Right renal pelvis (tissue), 4 donors: ENCODE measurements around the gene CDC42BPG. TPM values are rescaled to one million over a fixed set of nuclear protein-coding genes. Genes with fewer than 3 reads are reported as not detected.

Experiments used
- DNase-seq, 4 donors: peaks; one replicate each; pipeline ENCODE4 v3.0.0-alpha.2; 2013; ENCODE audit warnings: low read depth in 4 of 4, low spot score in 3 of 4, missing footprints in 1 of 4
- polyA plus RNA-seq, 4 donors: library from polyadenylated mRNA; unstranded; fragments of 120-200 nt; gene quantifications; one replicate each; pipeline ENCODE4 v1.2.1, GENCODE V29; 2013; ENCODE audit not compliant: insufficient read length in 4 of 4

CDC42BPG gene
- polyA plus RNA-seq, 4 donors: 4.4 to 7.1 (median 5.4) TPM

DNA sequence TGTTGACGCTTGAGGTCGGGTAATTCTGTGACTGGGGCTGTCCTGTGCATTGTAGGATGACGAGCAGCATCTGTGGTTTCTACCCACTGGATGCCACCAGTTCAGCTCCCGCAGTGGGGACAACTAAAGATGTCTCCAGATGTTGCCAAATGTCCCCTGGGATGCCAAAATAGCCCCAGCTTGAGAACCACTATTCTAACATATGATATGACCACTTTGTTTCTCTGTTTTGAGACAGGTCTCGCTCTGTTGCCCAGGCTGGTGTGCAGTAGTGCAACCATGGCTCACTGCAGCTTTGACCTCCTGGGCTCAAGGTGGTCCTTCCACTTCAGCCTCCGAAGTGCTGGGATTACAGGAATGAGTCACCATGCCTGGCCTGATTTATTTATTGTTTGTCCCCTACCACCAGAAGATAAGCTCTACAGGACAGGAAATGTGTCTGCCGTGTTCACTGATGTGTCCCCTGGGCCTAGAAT is 29.7 kb downstream of the CDC42BPG start:
- no peak for DNase-seq

DNA sequence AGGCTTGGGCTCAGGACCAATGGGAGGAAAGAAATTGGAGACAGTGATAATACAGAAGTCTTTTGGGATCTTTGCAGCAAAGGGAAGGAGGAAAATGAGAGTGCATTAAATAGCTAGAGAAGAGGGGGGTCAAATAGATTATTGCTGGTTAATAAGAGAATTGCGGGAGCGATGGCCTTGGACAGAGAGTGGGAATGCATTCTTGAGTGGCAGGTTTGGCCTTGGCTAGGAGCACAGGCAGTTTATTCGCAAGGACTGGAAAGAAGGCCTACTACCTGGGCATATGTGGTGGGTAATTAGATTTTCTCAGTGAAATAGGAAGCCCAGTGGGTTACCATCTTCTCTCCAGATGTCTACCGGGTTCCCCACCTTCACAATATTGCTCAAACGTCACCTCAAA is 30.6 kb downstream of the CDC42BPG start:
- no peak for DNase-seq

DNA sequence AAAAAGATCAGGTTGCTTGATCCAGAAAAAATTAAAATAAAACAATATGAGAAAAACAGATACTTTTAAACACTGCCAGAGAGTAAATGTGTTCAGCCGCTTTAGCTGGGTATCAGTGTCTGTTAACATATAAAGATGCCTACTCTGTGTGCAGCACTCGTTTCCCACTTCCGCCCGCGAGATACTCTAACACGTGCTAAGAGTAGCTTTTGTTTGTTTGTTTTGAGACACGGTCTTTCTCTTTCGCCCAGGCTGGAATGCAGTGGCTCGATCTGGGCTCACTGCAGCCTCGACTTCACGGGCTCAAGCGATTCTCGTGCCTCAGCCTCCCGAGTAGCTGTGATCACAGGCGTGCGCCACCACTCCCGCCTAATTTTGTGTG is 33.6 kb downstream of the CDC42BPG start:
- DNase-seq: no peak

DNA sequence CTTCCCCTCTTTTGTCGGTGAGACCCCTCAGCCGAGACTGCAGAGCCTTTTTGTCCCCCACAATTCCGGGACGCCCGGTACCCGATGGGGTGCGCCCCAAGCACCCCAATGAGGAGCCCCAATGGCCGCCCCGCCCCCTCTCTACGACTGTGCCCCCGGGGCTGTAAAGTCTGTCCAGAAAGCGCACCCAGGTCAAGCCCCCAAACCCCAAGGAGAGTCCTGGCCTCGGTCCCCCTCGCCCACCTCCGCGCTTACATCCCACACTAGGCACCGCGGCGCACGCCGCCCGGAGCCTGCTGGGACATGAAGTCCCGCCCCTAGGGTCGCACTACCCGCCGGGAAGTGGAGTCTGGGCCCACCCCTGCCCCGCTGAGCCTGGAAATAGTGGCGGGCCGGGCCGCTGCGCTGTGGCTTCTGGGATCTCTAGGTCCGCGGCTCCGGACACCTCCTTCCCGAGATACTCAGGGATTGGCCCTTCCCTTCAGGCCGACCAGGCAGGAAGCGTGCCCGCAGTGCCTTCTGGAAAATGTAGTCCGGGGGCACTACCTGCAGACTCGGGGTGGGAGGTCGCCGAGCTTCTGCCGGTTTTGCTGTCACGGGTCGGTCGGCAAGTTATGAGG is 34.1 kb downstream of the CDC42BPG start, which contains the start of gene MEN1:
Gene MEN1, minus strand, starts transcription at position 281 of the 620 bp plus-strand sequence. CDS start 442 bp downstream, outside the sequence.
- DNase-seq: peak; percentile 87 to 94 (median 93)

DNA sequence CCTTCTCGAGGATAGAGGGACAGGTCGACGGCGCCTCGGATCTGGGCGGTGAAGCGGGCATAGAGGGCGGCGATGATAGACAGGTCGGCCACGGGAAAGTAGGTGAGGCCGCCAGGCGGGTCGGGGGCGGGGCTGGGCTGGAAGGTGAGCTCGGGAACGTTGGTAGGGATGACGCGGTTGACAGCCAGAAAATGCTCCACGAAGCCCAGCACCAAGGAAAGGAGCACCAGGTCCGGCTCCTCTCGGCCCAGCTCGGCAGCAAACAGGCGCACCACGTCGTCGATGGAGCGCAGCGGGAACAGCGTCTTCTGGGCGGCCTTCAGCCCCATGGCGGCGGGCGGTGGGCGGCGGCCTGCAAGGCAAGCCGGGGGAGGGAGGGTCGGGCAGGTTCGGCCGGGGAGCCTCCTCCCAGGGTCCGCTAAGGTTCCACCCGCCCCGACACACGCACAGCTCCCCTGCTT is 34.6 kb downstream of the CDC42BPG start:
- DNase-seq: no peak

DNA sequence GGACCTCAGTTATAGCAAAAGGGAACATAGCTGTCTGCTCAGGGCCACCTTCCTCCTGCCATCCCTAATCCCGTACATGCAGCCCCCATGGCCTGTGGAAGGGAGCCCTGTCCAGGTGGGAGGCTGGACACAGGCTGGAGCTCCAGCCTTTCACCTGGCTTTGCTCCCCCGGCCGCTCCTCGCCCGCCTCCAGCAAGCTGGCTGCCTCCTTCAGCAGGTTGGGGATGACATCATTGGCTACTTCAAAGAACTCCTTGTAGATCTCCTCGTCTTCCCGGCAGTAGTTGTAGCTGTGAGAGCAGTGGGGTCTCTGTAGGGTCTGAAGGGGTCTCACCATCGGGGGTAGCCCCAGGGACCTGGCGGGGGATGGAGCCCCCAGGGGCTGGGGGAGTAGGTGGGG is 39.0 kb downstream of the CDC42BPG start:
- no peak for DNase-seq

DNA sequence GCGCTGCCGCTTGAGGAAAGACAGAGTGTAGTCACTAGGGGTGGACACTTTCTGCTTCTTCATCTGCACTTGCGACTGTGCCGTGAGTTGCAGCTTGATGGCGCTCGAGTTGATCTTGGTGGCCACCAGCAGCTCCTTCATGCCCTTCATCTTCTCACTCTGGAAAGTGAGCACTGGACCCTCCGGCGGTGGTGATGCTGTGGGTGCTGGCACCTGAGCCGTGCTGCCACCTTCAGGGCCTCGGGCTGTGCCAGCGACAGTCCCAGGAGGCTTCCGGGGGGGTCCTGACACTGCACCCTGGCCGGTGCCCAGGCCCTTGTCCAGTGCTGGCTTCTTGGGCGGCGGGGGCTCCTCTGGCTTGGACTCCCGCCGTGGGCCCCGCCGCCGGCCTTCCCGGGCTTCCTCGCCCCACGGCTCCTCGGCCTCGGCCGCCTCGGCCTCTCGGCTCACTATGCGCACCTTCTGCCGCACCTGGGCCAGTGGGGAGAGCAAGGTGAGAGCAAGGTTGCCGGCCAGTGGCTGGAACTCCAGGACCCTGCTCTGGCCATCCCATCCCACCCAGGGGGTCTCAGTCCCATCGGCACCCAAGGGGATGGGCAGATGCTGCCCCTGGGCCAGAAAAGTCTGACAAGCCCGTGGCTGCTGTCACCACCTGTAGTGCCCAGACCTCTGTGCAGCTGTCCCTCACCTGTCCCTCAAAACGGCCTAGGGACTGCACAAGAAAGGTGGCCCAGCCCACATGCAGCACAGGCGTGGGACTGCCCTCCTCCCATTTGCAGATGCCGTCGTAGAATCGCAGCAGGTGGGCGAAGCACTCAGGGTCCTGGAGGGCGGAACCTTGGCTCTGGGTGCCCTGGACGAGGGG is 39.9 kb downstream of the CDC42BPG start:
- DNase-seq: no peak

DNA sequence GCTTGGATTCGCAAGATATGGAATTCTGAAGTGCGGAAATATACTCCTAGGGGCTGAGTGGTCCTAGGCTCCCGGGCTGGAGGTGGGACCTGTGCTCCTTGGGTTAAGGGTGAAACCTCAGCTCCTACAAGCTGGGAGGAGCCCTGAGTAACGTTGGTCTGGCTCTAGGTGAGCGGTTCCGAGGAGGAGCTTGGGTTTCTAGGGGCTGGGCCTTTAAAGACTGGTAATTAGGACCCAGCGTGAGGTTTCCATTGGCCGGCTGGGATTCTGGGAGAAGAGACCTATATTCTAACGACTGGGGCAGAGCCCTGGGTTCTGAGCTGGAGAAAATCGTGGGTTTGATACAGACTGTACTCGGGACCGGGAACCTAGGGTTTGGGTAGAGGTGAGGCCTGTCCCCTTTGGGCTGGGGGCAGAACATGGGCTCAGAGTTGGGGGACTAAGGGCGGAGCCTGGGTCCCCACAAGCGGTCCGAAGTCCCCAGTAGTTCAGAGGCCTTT is 40.6 kb downstream of the CDC42BPG start:
- DNase-seq: no peak

DNA sequence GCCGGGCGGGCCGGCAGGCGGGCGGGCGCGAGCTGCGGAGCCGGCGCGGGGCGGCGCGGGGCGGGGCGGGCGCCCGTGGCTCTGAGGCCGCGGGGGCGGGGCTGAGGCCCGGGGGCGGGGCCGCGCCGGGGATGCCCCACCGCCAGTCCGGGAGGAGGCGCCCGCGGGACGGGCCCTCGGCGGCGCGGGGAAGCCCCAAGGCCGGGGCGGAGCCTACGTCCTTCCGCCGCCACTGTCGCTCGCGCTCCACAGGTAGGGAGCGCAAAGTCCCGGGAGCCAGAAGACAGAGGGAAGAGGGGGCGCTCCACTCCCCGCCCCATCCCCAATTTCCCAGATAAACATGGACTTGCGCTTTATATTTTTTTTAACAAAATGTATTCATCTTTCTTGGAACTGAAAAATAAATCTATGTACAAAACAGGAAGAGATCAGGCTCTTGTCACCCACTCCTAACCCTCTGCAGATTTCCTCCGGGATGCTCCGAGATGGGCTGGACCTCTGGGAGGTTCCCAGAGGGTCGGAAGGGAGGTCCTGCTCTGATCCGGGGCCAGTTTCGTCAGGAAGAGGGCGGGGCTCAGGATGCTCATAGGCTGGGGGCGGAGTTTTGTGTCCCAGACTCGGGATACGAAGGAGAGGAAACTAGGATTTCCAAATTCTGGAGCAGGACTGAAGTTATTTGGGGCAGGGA is 41.2 kb downstream of the CDC42BPG start, which contains the start of gene MAP4K2:
Gene MAP4K2, minus strand, starts transcription at position 57 of the 688 bp plus-strand sequence. CDS start 65 bp downstream, outside the sequence.
- DNase-seq: peak; percentile 66 to 76 (median 73)

DNA sequence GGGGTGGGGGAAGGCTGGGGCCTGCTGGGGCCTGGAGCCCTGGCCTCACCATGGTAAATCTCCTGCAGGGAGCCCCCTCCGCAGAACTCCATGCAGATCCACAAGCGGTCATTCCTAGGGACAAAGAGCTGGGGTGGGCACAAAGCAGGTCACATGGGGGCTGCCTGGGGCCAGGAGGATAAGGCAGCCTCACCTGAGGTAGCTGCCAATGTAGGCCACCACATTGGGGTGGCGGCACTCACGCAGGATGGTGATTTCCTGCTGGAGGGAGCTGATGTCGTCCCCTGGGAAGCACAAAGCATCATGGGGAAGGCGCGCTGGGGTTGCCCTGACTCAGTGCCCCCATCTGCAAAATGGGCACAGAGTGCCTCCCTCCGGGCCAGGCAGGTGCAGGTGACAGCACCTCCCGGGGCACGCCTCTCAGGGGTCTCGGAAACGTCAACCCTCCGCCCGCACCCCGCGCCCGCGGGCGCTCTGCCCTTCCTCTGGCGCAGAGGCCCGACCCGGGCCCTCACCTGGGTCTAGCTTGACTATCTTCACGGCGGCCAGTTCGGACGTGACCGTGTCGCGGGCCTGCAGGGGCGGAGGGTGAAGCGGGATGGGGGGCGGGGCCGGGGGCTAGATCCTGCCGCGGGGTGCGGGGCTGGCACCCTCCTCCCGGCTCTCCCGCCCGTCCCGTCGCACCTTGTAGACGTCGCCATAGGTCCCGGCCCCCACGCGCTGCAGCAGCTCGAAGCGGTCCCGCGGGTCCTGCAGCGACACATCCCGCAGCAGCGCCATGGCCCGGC is 41.9 kb downstream of the CDC42BPG start:
- DNase-seq: no peak

DNA sequence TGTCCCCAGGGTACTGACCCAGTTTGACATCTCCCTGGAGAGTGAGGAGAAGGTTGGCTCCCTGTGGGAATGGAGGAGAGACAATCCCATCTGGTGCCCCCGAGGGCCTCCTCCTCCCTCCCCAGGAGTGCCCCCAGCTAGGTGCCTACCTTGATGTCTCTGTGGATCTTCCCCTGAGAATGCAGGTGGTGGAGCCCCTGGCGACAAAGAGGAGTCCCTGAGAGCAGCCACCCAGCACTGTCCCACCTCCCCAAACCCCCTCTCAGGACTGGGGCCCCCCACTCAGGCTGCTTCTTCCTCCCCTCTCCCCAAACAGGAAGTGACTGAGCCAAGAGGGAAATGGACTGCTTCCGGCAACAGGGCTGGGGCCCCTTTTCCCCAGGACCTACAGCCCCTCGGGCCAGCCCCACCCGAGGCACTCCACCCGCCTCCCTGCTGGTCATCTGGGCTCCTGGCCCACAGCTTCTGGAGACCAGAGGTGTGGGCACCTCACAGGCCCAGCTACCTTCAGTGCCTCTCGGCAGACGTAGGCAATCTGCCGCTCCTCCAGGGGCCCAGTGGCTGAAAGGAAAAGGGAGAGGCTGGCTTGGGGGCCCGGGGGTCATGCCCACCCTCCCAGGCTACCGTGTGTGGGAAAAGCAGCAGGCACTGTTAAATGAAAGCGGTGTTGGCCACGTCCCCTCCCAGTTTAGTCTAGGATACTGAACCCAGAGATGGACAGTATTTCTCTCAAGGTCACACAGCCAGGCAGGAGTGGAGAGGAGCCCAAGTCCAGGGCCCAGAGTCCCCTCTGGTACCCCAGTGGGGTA is 42.7 kb downstream of the CDC42BPG start:
- DNase-seq: no peak

DNA sequence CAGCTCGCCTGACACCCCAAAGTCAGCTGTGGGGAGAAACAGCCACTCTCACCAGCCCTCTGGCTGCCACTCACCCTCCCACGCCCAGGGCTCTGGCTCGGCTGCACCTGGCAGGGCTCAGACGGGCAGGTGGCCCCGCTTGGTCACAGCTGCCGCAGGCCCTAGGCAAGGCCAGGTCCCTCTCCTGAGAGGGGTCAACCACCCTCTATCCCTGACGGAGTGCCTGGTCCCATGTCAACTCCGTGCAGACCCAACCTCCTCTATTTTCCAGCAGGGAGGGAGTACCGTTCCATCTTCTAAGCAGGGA is 43.3 kb downstream of the CDC42BPG start:
- DNase-seq: no peak

DNA sequence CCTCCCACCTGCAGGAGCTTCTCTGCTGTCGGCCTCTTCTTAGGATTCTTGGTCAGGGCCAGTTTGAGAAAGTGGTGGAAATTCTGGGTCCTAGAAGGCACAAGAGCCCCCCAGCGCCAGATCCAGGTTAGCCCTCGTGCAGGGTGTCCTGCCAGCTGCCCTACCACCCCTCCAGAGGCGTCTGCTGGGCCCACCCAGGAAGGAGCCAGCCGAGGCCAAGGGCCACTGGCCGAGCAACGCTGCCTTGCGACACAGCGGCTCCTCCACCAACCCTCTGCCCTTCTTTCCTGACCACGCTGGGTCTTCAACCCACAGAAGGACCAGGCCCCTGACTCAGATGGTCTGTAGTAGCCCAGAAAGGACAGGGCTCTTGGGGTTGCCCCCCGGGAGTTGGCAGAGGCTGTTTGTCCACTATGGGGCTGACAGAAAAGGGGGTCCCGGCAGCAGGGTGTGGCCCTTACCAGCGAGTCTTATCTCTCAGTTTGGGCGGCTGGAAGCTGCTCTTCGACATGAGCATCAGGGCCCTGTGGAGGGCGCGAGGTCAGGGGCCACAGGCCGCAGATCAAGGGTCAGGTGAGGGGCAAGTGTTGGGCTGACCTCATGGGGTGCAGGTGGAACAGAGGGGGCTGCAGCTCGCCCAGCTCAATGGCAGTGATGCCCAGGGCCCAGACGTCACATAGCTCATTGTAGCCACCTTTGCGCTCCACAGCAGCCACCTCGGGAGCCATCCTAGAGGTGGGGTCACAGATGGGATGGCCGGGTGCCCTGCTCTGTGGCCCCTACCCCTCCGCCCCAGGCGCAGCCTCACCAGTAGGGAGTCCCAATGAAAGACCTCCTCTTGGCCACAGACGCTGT is 43.9 kb downstream of the CDC42BPG start:
- no peak for DNase-seq

DNA sequence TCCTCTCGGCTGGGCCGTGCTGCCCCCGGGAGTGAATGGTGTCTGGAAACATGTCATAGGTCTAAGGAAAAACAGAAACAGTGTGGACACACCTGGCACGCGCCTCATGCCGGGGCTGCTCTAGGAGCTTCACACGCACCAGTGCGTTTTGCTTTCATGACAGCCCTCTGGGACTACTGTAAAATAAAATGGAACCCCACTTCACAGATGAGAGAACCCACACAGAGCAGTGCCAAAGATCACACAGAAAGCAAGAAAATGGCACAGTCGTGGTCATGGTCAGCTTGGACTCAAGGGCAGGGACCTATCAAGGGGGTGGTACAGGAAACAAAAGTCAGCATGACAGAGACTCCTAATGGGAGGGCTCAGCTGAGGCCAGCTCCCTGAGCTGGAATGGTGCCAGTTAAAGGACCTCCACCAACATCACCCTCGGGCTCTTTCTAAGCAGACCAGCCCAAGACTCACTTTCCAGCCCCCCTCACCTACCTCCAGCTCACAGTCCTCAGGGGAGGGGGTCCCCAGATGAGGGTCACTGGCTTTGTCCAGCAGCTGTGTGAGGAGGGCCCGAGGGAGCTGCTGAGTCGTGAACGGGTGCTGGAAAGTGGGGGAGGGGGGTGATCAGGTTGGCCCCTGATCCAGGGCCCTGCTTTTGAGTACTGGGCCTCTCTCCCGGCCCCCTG is 44.7 kb downstream of the CDC42BPG start:
- DNase-seq: no peak

DNA sequence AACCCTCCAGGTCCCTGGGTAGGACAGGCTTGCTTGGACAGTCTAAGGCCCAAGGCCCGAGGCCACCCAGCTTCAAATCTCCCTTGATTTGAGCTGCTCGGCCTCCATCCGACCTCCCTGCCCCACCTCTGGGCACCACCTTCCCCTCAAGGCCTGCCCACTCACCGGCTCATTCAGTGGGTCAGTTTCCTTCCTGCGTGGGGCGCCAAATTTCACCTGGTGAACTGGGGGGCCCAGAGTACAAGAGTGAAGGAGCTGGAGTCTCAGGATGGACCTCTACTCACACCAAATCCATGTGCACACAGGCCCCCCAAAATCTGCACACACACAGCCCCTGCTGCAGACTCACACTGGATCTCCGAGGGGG is 45.2 kb downstream of the CDC42BPG start:
- no peak for DNase-seq

DNA sequence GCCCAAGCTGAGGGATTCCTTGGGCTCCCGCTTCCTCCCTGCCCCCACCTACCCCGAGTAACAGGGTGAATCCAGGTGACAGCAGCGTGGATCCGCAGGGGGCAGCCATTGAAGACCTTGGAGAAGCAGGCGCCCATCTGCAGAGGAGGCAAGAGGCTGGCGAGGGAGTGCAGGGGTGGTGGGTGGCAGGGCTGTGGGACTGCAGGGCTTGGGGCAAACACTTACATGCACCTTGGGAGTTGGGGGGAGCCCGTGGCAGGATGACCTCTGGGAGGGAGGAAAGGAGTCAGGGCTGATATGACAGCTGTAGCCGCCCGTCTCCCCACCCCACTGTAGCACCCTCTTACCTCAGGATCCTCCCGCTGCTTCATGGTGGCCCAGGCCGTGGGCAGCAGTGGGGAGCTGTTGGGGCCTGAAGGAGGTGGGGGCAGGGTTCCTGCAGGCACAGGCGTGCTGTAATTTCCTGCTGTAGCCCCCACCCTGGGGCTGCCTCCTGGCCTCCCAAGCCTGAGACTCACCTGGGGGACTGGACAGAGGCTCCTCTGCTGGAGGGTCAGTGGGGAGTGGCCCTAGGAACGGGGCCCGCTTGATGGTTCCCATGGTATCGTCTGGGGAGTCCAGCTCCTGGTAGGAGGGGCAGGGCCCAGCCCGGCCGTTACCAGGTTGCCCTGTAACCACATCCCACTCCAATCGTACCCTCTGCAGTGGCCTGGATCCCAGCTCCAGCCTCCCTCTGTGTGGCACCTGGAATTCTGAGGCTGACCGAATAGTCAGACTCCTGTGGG is 47.5 kb downstream of the CDC42BPG start:
- DNase-seq: no peak

DNA sequence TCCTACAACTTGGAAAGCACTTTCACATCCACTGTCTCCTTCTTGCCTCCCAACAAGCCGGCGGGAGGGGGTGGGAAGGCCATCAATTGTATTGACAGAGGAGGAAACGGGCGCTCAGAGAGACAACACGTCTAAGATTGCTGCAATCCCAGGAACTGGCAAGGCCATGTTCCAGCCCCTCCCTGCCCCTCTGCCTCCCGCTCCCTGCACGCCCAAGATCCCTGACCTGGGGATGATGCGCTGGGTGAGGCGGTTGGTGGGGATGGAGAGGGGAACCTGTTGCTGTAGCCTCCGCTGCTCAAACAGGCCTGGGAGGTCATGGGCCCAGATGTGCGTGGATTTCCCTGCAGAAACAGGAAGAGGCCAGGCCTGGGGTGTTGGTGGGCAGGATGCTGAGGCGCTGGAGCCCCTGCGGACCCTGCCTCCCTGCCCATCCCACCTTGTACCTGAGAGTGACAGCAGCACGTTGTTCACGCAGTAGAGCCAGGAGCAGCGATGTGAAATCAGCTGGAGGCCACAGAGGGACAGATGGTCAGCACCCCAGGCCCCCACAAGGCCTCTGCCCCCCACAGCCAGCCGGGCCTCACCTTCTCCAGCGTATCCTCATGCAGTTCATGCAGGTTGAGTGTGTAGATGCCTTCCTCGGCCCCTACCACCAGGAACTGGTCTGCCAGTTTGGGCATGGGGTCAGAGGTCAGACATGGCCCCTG is 48.3 kb downstream of the CDC42BPG start:
- no peak for DNase-seq
